SK-N-MC (cell line): ENCODE measurements around the gene ACSL3.
"Not testable (repeated sequence)": the region's sequence is repeated elsewhere in the genome, so short reads cannot be mapped to it uniquely, and the experiment has no call there.

ENCODE experiments used
- DNase-seq: peaks from one replicate; pipeline ENCODE4 v3.0.0-alpha.2; 2011; ENCODE audit warnings: low read depth, low spot score
- H3K27ac ChIP-seq: fragments of 200-600 bp; sonication (generic); 2 replicates; pipeline ENCODE4 v1.5.1; 2016; ENCODE audit warnings: mixed run types
- H3K36me3 ChIP-seq: fragments of 200-600 bp; sonication (generic); 2 replicates; pipeline ENCODE4 v1.6.1; 2017; ENCODE audit warnings: antibody characterized with exemption, low read length, mixed read lengths; ENCODE audit not compliant: insufficient read depth
- H3K4me3 ChIP-seq: fragments of 200-600 bp; sonication (generic); 2 replicates; pipeline ENCODE4 v1.5.1; 2016
- H3K9ac ChIP-seq: fragments of 200-600 bp; sonication (generic); 2 replicates; pipeline ENCODE4 v1.8.0; 2017; ENCODE audit warnings: mixed run types, mixed read lengths; ENCODE audit not compliant: insufficient read length
- H3K9me3 ChIP-seq: fragments of 200-600 bp; sonication (generic); 2 replicates; pipeline ENCODE4 v1.6.1; 2017; ENCODE audit warnings: low read depth, mild to moderate bottlenecking, antibody characterized with exemption, low read length, moderate library complexity, mixed read lengths
- EZH2 ChIP-seq: fragments of 200-600 bp; sonication (generic); IDR thresholded peaks from one replicate; pipeline ENCODE4 v1.6.1; 2017; ENCODE audit warnings: antibody characterized with exemption
- FOXP2 ChIP-seq: optimal IDR thresholded peaks from 2 replicates; pipeline ENCODE3; 2011; ENCODE audit warnings: mild to moderate bottlenecking, moderate library complexity; ENCODE audit not compliant: insufficient read depth; ENCODE audit errors: extremely low read length, control extremely low read depth
- POLR2AphosphoS5 ChIP-seq: IDR thresholded peaks from 2 replicates; pipeline ENCODE4 v1.6.1; 2012; ENCODE audit warnings: mild to moderate bottlenecking, low read depth, low read length, borderline replicate concordance

Gene ACSL3

GRCh38 chr2:222846003-222846402 is 14.8 kb upstream of the ACSL3 start:
- DNase-seq, result no peak
- Histone ChIP-seq H3K9me3 (no peaks in the 10 kb centered on the region), H3K4me3 (no peak overlapping the region), H3K36me3 (no peaks in the 10 kb centered on the region), H3K27ac (no peak overlapping the region), H3K9ac (no peak overlapping the region)
- TF ChIP-seq FOXP2 (no peak), POLR2AphosphoS5 (no peak), EZH2 (no peak)

- not testable (repeated sequence) for H3K9ac ChIP-seq, H3K4me3 ChIP-seq, DNase-seq, H3K9me3 ChIP-seq, H3K27ac ChIP-seq, H3K36me3 ChIP-seq
These were observed 12.8 kb upstream of the ACSL3 start for GRCh38 chr2:222848031-222848430.

- Histone ChIP-seq H3K27ac (no peak overlapping the region), H3K9ac (no peak overlapping the region)
These were observed 12.0 kb upstream of the ACSL3 start for GRCh38 chr2:222848862-222849261.

GRCh38 chr2:222851956-222852617 is 8.7 kb upstream of the ACSL3 start:
- Histone ChIP-seq H3K36me3 (no peaks in the 10 kb centered on the region), H3K9ac (no peak overlapping the region), H3K9me3 (no peaks in the 10 kb centered on the region), H3K27ac (no peak overlapping the region), H3K4me3 (no peak overlapping the region)
- no peak for DNase-seq
- TF ChIP-seq POLR2AphosphoS5 (no peak), EZH2 (no peak), FOXP2 (no peak)

More at GRCh38 chr2:222848862-222849261, 12.0 kb upstream of the ACSL3 start:
- DNase-seq, result no peak
- no peak overlapping the region for H3K4me3 ChIP-seq
- H3K36me3 ChIP-seq, result no peaks in the 10 kb centered on the region
- TF ChIP-seq FOXP2 (no peak), POLR2AphosphoS5 (no peak), EZH2 (no peak)
- H3K9me3 ChIP-seq, result no peaks in the 10 kb centered on the region

- Histone ChIP-seq H3K4me3 (no peak overlapping the region), H3K9me3 (no peaks in the 10 kb centered on the region), H3K9ac (no peak overlapping the region), H3K36me3 (no peaks in the 10 kb centered on the region), H3K27ac (no peak overlapping the region)
- no peak for DNase-seq
- TF ChIP-seq FOXP2 (no peak), EZH2 (no peak)
These were observed 5.8 kb upstream of the ACSL3 start for GRCh38 chr2:222854773-222855700.

- no peak for DNase-seq
- peak overlapping the region; percentile 2 for H3K9ac ChIP-seq
- TF ChIP-seq EZH2 (no peak), POLR2AphosphoS5 (no peak), FOXP2 (no peak)
- H3K36me3 ChIP-seq, result no peaks in the 10 kb centered on the region
- H3K9me3 ChIP-seq, result no peaks in the 10 kb centered on the region
- H3K4me3 ChIP-seq, result peak overlapping the region; percentile 94
- H3K27ac ChIP-seq, result peak overlapping the region; percentile 67; the same call in 1 of the 2 replicates
These were observed 837 bp upstream of the ACSL3 start for GRCh38 chr2:222859786-222860612.

GRCh38 chr2:222861411-222862105 is 722 bp downstream of the ACSL3 start:
- peak overlapping the region; percentile 94 for H3K4me3 ChIP-seq
- no peak for DNase-seq
- TF ChIP-seq EZH2 (no peak), POLR2AphosphoS5 (no peak), FOXP2 (no peak)
- H3K9me3 ChIP-seq, result no peaks in the 10 kb centered on the region
- no peak overlapping the region for H3K27ac ChIP-seq
- peak overlapping the region; percentile 88 for H3K9ac ChIP-seq
- no peaks in the 10 kb centered on the region for H3K36me3 ChIP-seq
